ENCODE results near the gene RGS13.

GRCh38 chr1:192630521-192631287 is 5.2 kb upstream of the RGS13 start:
- TF ChIP-seq POLR2A (IDR thresholded peaks at IDR 0.05; ENCODE audit: low read depth, low read length) (no peak), TAF1 (IDR thresholded peaks at IDR 0.05; ENCODE audit: low read depth, low read length) (no peak)
